Activated T-cell treated with anti-CD3 and anti-CD28 coated beads, Interleukin-2, amount 50 U/mL, for 1 hour (primary cell): ENCODE data around the gene LAPTM5.
"Not testable (repeated sequence)": the region's sequence is repeated elsewhere in the genome, so short reads cannot be mapped to it uniquely, and the experiment has no call there.

Experiments used
- DNase-seq: peaks from one replicate; pipeline ENCODE4 v3.0.0-alpha.2; 2020

LAPTM5 gene

DNA sequence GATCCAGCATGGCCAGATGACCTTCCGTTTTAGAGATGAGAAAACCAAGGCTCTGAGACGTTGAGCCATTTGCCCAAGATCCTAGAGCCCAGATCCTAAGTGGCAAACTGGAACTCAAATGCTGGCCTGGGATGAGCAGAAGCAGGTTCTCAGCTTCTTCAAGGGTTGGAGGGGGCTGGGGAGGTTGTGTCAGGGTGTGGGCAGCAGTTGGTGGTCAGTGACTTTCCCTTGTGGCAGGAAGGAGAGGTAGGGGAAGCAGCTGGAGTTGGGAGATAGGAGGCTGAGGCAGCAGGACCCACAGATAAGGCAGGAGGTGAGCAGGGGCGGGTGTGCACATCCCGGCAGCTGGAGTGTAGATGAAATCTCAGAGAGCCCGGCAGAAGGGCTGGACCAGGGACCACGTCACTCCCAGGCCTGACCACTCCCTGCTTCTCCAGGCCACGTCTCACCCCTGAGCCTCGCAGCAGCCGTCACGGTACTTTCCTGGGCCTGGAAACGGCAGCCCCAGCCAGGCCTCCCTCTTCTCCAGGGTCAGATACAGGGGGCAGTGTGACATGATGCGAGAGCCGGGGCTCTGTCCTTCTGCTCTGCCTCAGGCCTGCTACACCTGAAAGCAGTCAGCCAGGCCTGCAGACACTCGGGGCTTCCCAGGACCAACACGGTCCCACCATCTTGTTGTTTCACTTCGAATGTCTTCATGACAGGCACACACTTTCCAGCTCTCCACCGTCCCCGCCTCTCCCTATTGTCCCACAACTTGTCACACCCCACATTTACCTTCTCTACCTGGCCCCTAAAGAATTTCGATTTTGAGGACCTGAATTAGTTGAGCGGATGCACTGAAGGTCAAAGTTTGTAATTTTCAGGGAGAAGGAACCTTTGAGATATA lies 11.5 kb upstream of the LAPTM5 start:
- no peak for DNase-seq

GRCh38 chr1:30768159-30768829 lies 10.7 kb upstream of the LAPTM5 start:
- DNase-seq: no peak

- not testable (repeated sequence) for DNase-seq
Observed at GRCh38 chr1:30766948-30767347, 9.4 kb upstream of the LAPTM5 start.

- DNase-seq: no peak
Observed at GRCh38 chr1:30765556-30766434, 8.2 kb upstream of the LAPTM5 start.

DNA sequence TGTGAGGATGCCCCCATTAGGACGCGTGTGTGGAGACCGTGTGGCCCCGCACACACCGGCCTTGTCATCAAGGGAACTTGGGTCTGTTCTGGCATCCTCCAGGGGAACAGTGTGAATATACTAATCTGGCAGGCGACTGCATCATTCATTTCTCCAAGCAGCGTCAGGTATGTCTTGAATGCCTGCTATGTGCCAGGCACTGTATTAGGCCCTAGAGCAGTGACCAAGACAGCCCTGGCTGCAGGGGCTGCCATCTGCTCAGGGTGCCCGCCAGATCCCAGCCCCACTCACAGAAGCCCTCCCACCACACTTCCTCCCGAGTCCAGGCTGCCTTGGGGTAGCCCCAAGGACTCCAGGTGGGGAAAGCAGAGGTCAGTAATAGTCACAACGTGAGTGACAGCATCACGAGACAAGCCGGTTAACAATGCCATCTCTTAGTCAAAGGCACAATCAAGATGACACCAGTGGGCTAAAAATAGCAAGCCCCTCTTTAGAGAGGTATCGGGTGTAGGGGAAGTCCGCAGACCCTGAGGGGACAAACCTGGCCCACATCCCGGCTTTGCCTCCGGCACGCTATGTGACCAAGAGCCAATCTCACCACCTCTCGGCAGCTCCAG lies 7.5 kb upstream of the LAPTM5 start:
- DNase-seq: no peak

DNA sequence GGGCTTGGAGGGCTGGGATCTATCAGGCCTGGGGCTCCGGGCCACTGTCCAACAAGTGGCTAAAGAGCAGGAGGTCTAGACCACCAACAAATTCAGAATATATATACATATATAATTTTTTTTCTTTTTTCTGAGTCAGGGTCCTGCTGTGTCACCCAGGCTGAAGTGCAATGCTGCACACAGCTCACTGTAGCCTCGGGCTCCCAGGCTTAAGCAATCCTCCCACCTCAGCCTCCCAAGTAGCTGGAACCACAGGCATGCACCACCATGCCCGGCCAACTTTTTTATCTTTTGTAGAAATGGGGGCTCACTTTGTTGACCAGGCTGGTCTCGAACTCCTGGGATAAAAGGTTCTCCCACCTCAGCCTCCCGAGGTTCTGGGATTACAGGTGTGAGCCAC lies 6.8 kb upstream of the LAPTM5 start:
- no peak for DNase-seq

DNA sequence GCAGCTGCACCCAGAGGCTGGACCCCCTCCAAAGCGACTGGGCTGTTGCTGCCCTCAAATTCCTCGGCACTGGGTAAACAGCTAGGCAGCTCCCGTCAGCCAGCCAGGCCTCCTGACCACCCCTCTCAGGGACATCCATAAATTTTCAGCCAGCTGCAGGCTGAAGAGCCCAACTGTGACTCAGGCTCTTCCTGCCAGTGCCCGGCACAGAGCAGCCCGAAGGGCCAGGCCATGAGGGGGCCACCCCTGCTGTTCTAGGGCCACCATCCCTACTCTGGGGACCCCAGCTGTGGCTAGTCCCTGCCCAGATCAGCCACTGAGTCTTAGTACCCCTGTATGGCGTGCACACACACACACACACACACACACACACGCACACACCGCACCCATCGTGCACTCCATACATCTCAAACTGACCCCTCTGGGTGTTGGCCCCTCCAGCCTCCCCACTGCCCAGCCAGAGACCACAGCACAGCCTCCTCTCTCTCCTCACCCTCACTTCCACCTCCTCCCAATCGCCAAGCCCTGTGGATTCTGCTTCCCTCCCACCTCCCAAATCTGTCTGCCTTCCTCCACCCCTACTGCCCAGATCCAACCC lies 6.2 kb upstream of the LAPTM5 start:
- DNase-seq: no peak

GRCh38 chr1:30762930-30763650 lies 5.5 kb upstream of the LAPTM5 start:
- no peak for DNase-seq

GRCh38 chr1:30762152-30762929 lies 4.8 kb upstream of the LAPTM5 start:
- DNase-seq: no peak

DNA sequence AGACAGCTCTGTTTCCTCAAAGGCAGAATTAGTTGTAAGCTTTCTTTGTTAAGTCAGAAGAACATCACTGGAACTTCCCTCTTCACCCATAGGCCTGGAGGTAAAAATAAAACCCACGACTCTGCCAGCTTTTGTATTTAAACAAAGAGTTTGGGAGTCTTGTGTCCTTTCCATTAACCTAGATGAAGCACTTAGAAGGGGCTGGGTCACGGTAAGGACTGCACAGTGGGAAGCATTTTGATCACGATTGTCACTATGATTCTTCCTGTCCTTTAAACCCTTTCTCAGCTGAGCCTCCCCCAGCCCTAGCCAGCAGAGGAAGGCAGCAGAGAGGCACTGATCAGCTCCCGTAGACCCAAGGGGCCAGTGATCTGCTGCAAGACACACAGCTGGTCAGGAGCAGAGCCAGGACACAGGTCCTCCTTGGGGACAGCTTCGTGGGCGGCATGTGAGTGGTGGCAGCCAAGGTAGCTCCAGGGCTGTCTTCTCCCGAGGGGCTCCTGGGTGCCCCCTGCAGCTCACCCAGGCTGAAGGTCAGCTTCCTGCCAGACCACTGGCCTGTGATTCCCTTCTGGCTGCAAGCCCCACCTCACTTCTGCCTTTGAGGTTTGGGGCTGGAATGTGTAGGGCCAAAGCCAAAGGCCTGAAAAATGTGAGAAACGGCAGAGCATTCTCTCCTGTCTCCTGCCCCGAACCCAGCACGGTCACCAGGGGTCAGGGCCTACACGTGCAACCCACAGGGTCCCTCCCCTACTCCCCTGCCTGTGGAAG lies 4.0 kb upstream of the LAPTM5 start:
- DNase-seq: no peak

GRCh38 chr1:30760596-30761324 lies 3.2 kb upstream of the LAPTM5 start:
- DNase-seq: no peak

DNA sequence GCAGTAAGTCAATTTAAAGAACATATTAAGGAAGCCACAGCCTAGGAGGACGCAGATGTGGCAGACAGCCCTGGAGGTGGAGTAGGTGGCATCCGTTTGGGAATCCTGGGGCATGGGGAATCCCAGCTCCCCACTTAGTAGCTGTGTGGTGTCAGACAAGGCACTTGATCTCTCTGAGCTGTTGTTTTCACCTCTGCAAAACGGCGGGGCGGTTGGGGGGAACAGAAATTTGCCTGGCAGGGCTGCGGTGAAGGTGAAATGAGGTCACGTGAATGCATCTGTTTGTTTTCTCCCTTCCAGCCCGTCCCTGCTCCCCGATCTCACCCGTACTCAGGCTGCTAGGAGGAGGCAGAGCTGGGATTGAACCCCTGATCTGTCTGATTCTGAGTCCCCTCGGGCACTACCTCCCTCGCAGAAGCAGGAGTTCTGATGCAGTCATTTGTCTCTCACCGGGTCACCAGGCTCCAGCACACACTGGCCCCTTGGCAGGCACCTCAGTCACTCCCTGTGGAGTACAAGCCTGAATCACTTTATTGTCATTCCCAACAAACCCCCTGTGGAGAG lies 2.2 kb upstream of the LAPTM5 start:
- DNase-seq: peak; percentile 74

GRCh38 chr1:30758785-30759380 lies 1.3 kb upstream of the LAPTM5 start:
- DNase-seq: no peak

- no peak for DNase-seq
Observed at GRCh38 chr1:30758121-30758688, 631 bp upstream of the LAPTM5 start.

DNA sequence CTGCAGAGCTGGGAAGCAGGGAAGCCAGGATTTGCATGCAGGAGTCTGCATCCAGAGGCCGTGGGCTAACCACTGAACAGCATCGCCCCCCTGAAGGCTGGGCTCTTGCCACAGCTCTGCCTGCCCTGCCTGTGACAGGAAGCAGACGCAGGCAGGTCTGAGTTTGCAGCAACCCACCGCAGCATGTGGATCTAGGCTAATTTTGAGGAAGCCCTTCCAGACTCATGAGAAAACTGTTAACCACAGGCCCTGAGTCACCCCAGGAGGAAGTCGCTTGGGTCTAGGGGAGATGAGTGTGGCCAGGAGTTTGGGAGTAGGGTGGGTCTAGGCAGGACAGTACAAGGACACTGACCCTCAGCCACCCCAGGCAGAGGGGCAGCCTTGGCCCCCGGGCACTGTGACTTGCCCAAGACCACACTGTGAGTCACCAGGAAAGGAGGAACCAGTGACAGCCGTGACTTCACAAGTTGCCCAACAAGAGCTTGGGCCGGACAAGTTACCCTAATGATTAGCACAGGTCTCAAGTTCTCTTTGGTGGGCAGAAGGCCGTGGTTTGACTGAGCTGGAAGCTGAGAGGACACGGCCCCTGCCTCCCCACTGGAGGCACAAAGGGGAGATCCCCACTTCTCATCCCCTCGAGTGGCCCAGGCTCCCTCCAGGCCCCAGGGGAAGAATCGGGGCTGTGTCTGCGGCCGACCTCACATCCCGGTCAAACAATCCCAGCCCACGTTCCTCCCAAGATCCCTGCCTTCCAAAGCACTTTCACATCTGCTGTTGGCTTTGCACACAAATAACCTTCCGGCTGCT lies 826 bp downstream of the LAPTM5 start:
- peak; percentile 76 for DNase-seq

GRCh38 chr1:30756206-30756544 lies 1.4 kb downstream of the LAPTM5 start:
- DNase-seq: no peak

- DNase-seq: no peak
Observed at GRCh38 chr1:30755746-30756145, 1.8 kb downstream of the LAPTM5 start.
